Keratinocyte (primary cell): ENCODE data around the gene EXOC6B. TPM values are rescaled to one million over a fixed set of nuclear protein-coding genes. Genes with fewer than 3 reads are reported as not detected.

Experiments used
- DNase-seq: peaks from one replicate; pipeline ENCODE4 v3.0.0-alpha.2; 2011; ENCODE audit warnings: low read depth, missing footprints, low spot score
- FAIRE-seq: peaks from 2 replicates; lab custom pipeline; 2011; peaks lifted over from hg19 to GRCh38; lab: Jason Lieb, UNC
- H2AFZ ChIP-seq: 2 replicates; pipeline ENCODE4 v1.6.0; 2012; ENCODE audit warnings: low read length, control low read depth, inconsistent platforms; ENCODE audit not compliant: control insufficient read depth
- H3K27ac ChIP-seq: 2 replicates; pipeline ENCODE4 v1.5.1; 2011; ENCODE audit warnings: low read length; ENCODE audit not compliant: control insufficient read depth, insufficient read depth
- H3K27me3 ChIP-seq: 3 replicates; pipeline ENCODE4 v1.6.0; 2011; ENCODE audit warnings: low read length; ENCODE audit not compliant: control insufficient read depth, insufficient read depth; ENCODE audit errors: extremely low read depth
- H3K36me3 ChIP-seq, 2 experiments: 2 replicates in 1 of 2; 3 replicates in 1 of 2; pipeline ENCODE4 v1.5.1; 2011; ENCODE audit warnings: low read length in 2 of 2, mild to moderate bottlenecking in 1 of 2; ENCODE audit not compliant: control insufficient read depth in 2 of 2, insufficient read depth in 2 of 2; ENCODE audit errors: extremely low read depth in 1 of 2
- H3K4me1 ChIP-seq: 3 replicates; pipeline ENCODE4 v1.5.1; 2011; ENCODE audit warnings: low read length; ENCODE audit not compliant: control insufficient read depth, insufficient read depth; ENCODE audit errors: extremely low read depth
- H3K4me2 ChIP-seq: 3 replicates; pipeline ENCODE4 v1.6.0; 2011; ENCODE audit warnings: low read depth, low read length; ENCODE audit not compliant: control insufficient read depth, insufficient read depth; ENCODE audit errors: extremely low read depth
- H3K4me3 ChIP-seq, 3 experiments: fragments of 200-600 bp in 1 of 3; sonication (generic) in 1 of 3; 2 replicates in 2 of 3; 3 replicates in 1 of 3; pipeline ENCODE4 v1.5.1; 2011 to 2016; ENCODE audit warnings: low read length in 3 of 3, mild to moderate bottlenecking in 3 of 3, control low read depth in 2 of 3, inconsistent platforms in 1 of 3, low read depth in 1 of 3, mixed read lengths in 1 of 3, mixed run types in 1 of 3, moderate library complexity in 1 of 3; ENCODE audit not compliant: control insufficient read depth in 2 of 3, insufficient read depth in 2 of 3; ENCODE audit errors: extremely low read depth in 1 of 3
- H3K79me2 ChIP-seq: 2 replicates; pipeline ENCODE4 v1.6.0; 2012; ENCODE audit warnings: low read length; ENCODE audit not compliant: control insufficient read depth, insufficient read depth
- H3K9ac ChIP-seq: 3 replicates; pipeline ENCODE4 v1.6.0; 2011; ENCODE audit warnings: low read length; ENCODE audit not compliant: control insufficient read depth, insufficient read depth; ENCODE audit errors: extremely low read depth
- H3K9me1 ChIP-seq: 3 replicates; pipeline ENCODE4 v1.6.0; 2011; ENCODE audit warnings: low read length; ENCODE audit not compliant: control insufficient read depth, insufficient read depth; ENCODE audit errors: extremely low read depth
- H3K9me3 ChIP-seq: 2 replicates; pipeline ENCODE4 v1.5.1; 2012; ENCODE audit warnings: low read depth, low read length; ENCODE audit not compliant: control insufficient read depth
- H4K20me1 ChIP-seq: 3 replicates; pipeline ENCODE4 v1.6.0; 2011; ENCODE audit warnings: low read length; ENCODE audit not compliant: control insufficient read depth, insufficient read depth; ENCODE audit errors: extremely low read depth
- CTCF ChIP-seq, 3 experiments: IDR thresholded peaks in 1 of 3; conservative IDR thresholded peaks in 1 of 3; optimal IDR thresholded peaks in 1 of 3; 2 replicates in 2 of 3; 3 replicates in 1 of 3; pipeline versions ENCODE3 to v1.5.1; 2011; ENCODE audit warnings: low read length in 3 of 3, mild to moderate bottlenecking in 3 of 3, moderate library complexity in 2 of 3, control low read depth in 1 of 3, inconsistent platforms in 1 of 3; ENCODE audit not compliant: insufficient read depth in 2 of 3; ENCODE audit errors: extremely low read depth in 1 of 3
- EZH2 ChIP-seq: IDR thresholded peaks from one replicate; pipeline ENCODE4 v1.6.1; 2012; ENCODE audit warnings: inconsistent platforms, mild to moderate bottlenecking, low read length, moderate library complexity
- dilution Hi-C: fragments of 300-500 bp; cut with MboI; formaldehyde crosslinking; loops from one replicate; pipeline ENCODE4 v1.7.0; 2020; ENCODE audit warnings: low sequenced_read_pairs; ENCODE audit not compliant: extremely low pct_ligation_motif_present
- polyA plus RNA-seq, 5 experiments: library from polyadenylated mRNA; depleted of rRNA in 3 of 5; stranded (reverse) in 3 of 5; stranded (forward) in 1 of 5; unstranded in 1 of 5; fragments of >200 nt; gene quantifications; 1 replicate in 1 of 5; 2 replicates in 3 of 5; 3 replicates in 1 of 5; pipeline versions ENCODE4 v1.2.1 to v1.2.3, GENCODE V29; 2011 to 2012; ENCODE audit warnings: missing spikeins in 2 of 5, low read depth in 1 of 5, low replicate concordance in 1 of 5

EXOC6B gene
- polyA plus RNA-seq, 1 donor (not counting 4 experiments of a cell fraction or from before 2014, with no cell fraction given) = 37.3 TPM

GRCh38 chr2:72395096-72395495, 430.7 kb downstream of the EXOC6B start:
- no peak for FAIRE-seq
- Histone ChIP-seq H3K4me3 (no peak overlapping the region), H3K79me2 (no peaks in the 10 kb centered on the region), H3K27me3 (no peaks in the 10 kb centered on the region), H3K9ac (no peak overlapping the region), H3K36me3 (no peaks in the 10 kb centered on the region), H3K9me1 (no peaks in the 10 kb centered on the region), H3K4me2 (no peak overlapping the region), H4K20me1 (no peaks in the 10 kb centered on the region), H3K4me1 (no peaks in the 10 kb centered on the region), H3K27ac (no peak overlapping the region), H3K9me3 (no peaks in the 10 kb centered on the region), H2AFZ (no peak overlapping the region)
- TF ChIP-seq EZH2 = no peak
- no peak for TF ChIP-seq CTCF (optimal IDR thresholded peaks at IDR 0.05 in 1 of 3, IDR thresholded peaks at IDR 0.05 in 1 of 3, conservative IDR thresholded peaks at IDR 0.05 in 1 of 3; ENCODE audit: extremely low read depth in 1 of 3, insufficient read depth in 2 of 3, low read length in 3 of 3)
- dilution Hi-C loops = no loop called here
- no peak for DNase-seq

- no peaks in the 10 kb centered on the region for H4K20me1 ChIP-seq
Measured at GRCh38 chr2:72394541-72395070, 431.2 kb downstream of the EXOC6B start.

More at GRCh38 chr2:72394541-72395070, 431.2 kb downstream of the EXOC6B start:
- no peak for TF ChIP-seq EZH2
- no peak for TF ChIP-seq CTCF (optimal IDR thresholded peaks at IDR 0.05 in 1 of 3, IDR thresholded peaks at IDR 0.05 in 1 of 3, conservative IDR thresholded peaks at IDR 0.05 in 1 of 3; ENCODE audit: extremely low read depth in 1 of 3, insufficient read depth in 2 of 3, low read length in 3 of 3)
- Histone ChIP-seq H3K79me2 (no peaks in the 10 kb centered on the region), H3K4me1 (no peaks in the 10 kb centered on the region), H2AFZ (no peak overlapping the region), H3K9me3 (no peaks in the 10 kb centered on the region), H3K27me3 (no peaks in the 10 kb centered on the region), H3K4me2 (no peak overlapping the region), H3K9me1 (no peaks in the 10 kb centered on the region), H3K9ac (no peak overlapping the region), H3K4me3 (no peak overlapping the region), H3K27ac (no peak overlapping the region), H3K36me3 (no peaks in the 10 kb centered on the region)
- no peak for DNase-seq
- FAIRE-seq = no peak
- dilution Hi-C loops = no loop called here
